GM18907 (cell line): ENCODE measurements around the gene PABPC1L.
"Not testable (repeated sequence)": the region's sequence is repeated elsewhere in the genome, so short reads cannot be mapped to it uniquely, and the experiment has no call there.

ENCODE experiments used
- ATAC-seq: cut with Tn5 transposase; IDR thresholded peaks from one replicate; pipeline ENCODE4 v1.9.1; 2021; ENCODE audit warnings: mild to moderate bottlenecking, moderate library complexity; ENCODE audit not compliant: unreplicated experiment

Gene PABPC1L

GRCh38 chr20:44909872-44910689 lies at the start of gene PABPC1L:
PABPC1L (plus strand) TSS chr20:44910060; CDS start chr20:44910144, 84 bp downstream.
- peak; percentile 67 for ATAC-seq

- no peak for ATAC-seq
Observed at GRCh38 chr20:44861531-44862006, 48.3 kb upstream of the PABPC1L start.

- ATAC-seq = no peak
Observed at GRCh38 chr20:44862286-44862685, 47.6 kb upstream of the PABPC1L start.

GRCh38 chr20:44863365-44864084 lies 46.3 kb upstream of the PABPC1L start:
- not testable (repeated sequence) for ATAC-seq

GRCh38 chr20:44864493-44864892 lies 45.4 kb upstream of the PABPC1L start:
- ATAC-seq = not testable (repeated sequence)

GRCh38 chr20:44866703-44867335 lies 43.0 kb upstream of the PABPC1L start:
- ATAC-seq = no peak

- ATAC-seq = no peak
Observed at GRCh38 chr20:44869471-44869870, 40.4 kb upstream of the PABPC1L start.

GRCh38 chr20:44882360-44882759 lies 27.5 kb upstream of the PABPC1L start:
- not testable (repeated sequence) for ATAC-seq

GRCh38 chr20:44883214-44883902 lies 26.5 kb upstream of the PABPC1L start:
- no peak for ATAC-seq

GRCh38 chr20:44884907-44885391 lies 24.9 kb upstream of the PABPC1L start:
- ATAC-seq = no peak

GRCh38 chr20:44885392-44886265 lies 24.2 kb upstream of the PABPC1L start, which contains the start of gene YWHAB:
YWHAB (plus strand) TSS chr20:44885705; CDS start chr20:44901534, 15,829 bp downstream.
- peak; percentile 94 for ATAC-seq

- no peak for ATAC-seq
Observed at GRCh38 chr20:44886266-44886651, 23.6 kb upstream of the PABPC1L start.

- ATAC-seq = no peak
Observed at GRCh38 chr20:44886828-44887227, 23.0 kb upstream of the PABPC1L start.

- ATAC-seq = no peak
Observed at GRCh38 chr20:44887466-44887865, 22.4 kb upstream of the PABPC1L start.

- no peak for ATAC-seq
Observed at GRCh38 chr20:44888226-44889103, 21.4 kb upstream of the PABPC1L start.

GRCh38 chr20:44891826-44892225 lies 18.0 kb upstream of the PABPC1L start:
- ATAC-seq = no peak

- no peak for ATAC-seq
Observed at GRCh38 chr20:44894959-44895358, 14.9 kb upstream of the PABPC1L start.

- ATAC-seq = no peak
Observed at GRCh38 chr20:44896583-44896982, 13.3 kb upstream of the PABPC1L start.

- ATAC-seq = no peak
Observed at GRCh38 chr20:44897133-44897532, 12.7 kb upstream of the PABPC1L start.
